ENCODE measurements around the gene HOXC10.

DNA sequence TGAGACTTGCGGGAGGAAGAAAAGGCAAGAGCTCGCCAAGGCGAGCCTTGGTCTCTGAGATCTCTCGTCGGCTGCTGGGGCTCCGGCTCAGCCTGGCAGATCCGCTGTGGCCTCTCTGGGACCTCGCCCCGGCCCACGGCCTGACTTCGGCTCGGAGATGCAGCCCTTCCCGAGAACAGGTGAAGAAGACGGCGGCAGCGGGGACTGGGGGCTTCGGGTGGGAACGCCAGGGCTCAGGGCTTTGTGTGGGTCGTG, 9.0 kb downstream of the HOXC10 start:
- TF ChIP-seq CTCF (IDR thresholded peaks at IDR 0.05): no peak
- TF ChIP-seq POLR2AphosphoS5 (IDR thresholded peaks at IDR 0.05): no peak
- no peak for TF ChIP-seq EP300 (IDR thresholded peaks at IDR 0.05)
